Naive B cell (primary cell): ENCODE data around the gene CBX6. TPM values are rescaled to one million over a fixed set of nuclear protein-coding genes. Genes with fewer than 3 reads are reported as not detected.
"Not testable (repeated sequence)": the region's sequence is repeated elsewhere in the genome, so short reads cannot be mapped to it uniquely, and the experiment has no call there.

Source experiments
- ATAC-seq, 2 donors: fragments of 150-1000 bp; cut with Tn5 transposase; 2 replicates each; pipeline ENCODE4 v1.10.0; 2021; ENCODE audit warnings: low read depth in 2 of 2, mild to moderate bottlenecking in 2 of 2, moderate library complexity in 2 of 2
- DNase-seq: peaks from one replicate; pipeline ENCODE4 v3.0.0; 2022
- H3K27ac Mint-ChIP-seq, 6 donors: one replicate each; pipeline ENCODE4 v1.8.0; 2020 to 2022; ENCODE audit warnings: mild to moderate bottlenecking in 6 of 6, mixed read lengths in 6 of 6, moderate library complexity in 5 of 6, inconsistent platforms in 2 of 6
- H3K27me3 Mint-ChIP-seq, 3 donors: one replicate each; pipeline ENCODE4 v1.8.0; 2021 to 2022; ENCODE audit warnings: mixed read lengths in 3 of 3, mild to moderate bottlenecking in 1 of 3
- H3K36me3 Mint-ChIP-seq, 2 donors: one replicate each; pipeline ENCODE4 v1.8.0; 2020 to 2022; ENCODE audit warnings: mixed read lengths in 2 of 2, inconsistent platforms in 1 of 2, mild to moderate bottlenecking in 1 of 2
- H3K4me1 Mint-ChIP-seq, 3 donors: one replicate each; pipeline ENCODE4 v1.8.0; 2020 to 2022; ENCODE audit warnings: mixed read lengths in 3 of 3, inconsistent platforms in 1 of 3, mild to moderate bottlenecking in 1 of 3, moderate library complexity in 1 of 3
- H3K4me3 Mint-ChIP-seq, 8 donors: one replicate each; pipeline ENCODE4 v1.8.0; 2020 to 2022; ENCODE audit warnings: mild to moderate bottlenecking in 8 of 8, mixed read lengths in 8 of 8, moderate library complexity in 8 of 8, inconsistent platforms in 2 of 8
- H3K9me3 Mint-ChIP-seq, 7 donors: one replicate each; pipeline ENCODE4 v1.8.0; 2020 to 2022; ENCODE audit warnings: mixed read lengths in 7 of 7, mild to moderate bottlenecking in 5 of 7, inconsistent platforms in 2 of 7, moderate library complexity in 1 of 7
- polyA plus RNA-seq, 6 donors: library from polyadenylated mRNA; unstranded; fragments of 300-500 nt; fragmentation: Illumina TruSeq; gene quantifications; one replicate each; pipeline ENCODE4 v1.2.3, GENCODE V29; 2021; ENCODE audit warnings: low read depth in 6 of 6

Gene CBX6
- polyA plus RNA-seq, 6 donors from 2014 or later, result 1.1 to 5.0 (median 3.7) TPM

- Mint-ChIP-seq H3K27me3 (peaks cover 0 to 7% (median 0%) of the 10 kb centered on the region in 3 donors), H3K9me3 (no peaks in the 10 kb centered on the region), H3K4me3 (no peak overlapping the region), H3K4me1 (peaks cover 8 to 14% (median 12%) of the 10 kb centered on the region in 3 donors), H3K36me3 (no peaks in the 10 kb centered on the region), H3K27ac (peak overlapping the region in 2 of 6 donors; percentile 34 to 67)
- DNase-seq (no peak), ATAC-seq (no peak)
Observed at GRCh38 chr22:38862375-38863329, 9.4 kb downstream of the CBX6 start.

GRCh38 chr22:38861927-38862326, 10.1 kb downstream of the CBX6 start:
- Mint-ChIP-seq H3K4me1 (peaks cover 8 to 14% (median 10%) of the 10 kb centered on the region in 3 donors), H3K27ac (peak overlapping the region in 1 of 6 donors; percentile 54), H3K4me3 (no peak overlapping the region), H3K9me3 (no peaks in the 10 kb centered on the region), H3K27me3 (peaks cover 0 to 10% (median 0%) of the 10 kb centered on the region in 3 donors), H3K36me3 (no peaks in the 10 kb centered on the region)
- DNase-seq, result no peak
- ATAC-seq, result no peak

- no peak for DNase-seq
- Mint-ChIP-seq H3K4me3 (no peak overlapping the region), H3K36me3 (no peaks in the 10 kb centered on the region), H3K9me3 (no peaks in the 10 kb centered on the region), H3K4me1 (peaks cover 8 to 14% (median 10%) of the 10 kb centered on the region in 3 donors), H3K27me3 (peaks cover 0 to 16% (median 0%) of the 10 kb centered on the region in 3 donors), H3K27ac (peak overlapping the region in 1 of 6 donors; percentile 73)
- no peak for ATAC-seq
Observed at GRCh38 chr22:38861170-38861876, 10.7 kb downstream of the CBX6 start.

GRCh38 chr22:38860283-38861169, 11.5 kb downstream of the CBX6 start:
- Mint-ChIP-seq H3K9me3 (no peaks in the 10 kb centered on the region), H3K4me1 (peaks cover 4 to 14% (median 6%) of the 10 kb centered on the region in 3 donors), H3K4me3 (no peak overlapping the region), H3K27me3 (peaks cover 2 to 24% (median 2%) of the 10 kb centered on the region in 3 donors), H3K36me3 (no peaks in the 10 kb centered on the region), H3K27ac (peak overlapping the region in 2 of 6 donors; percentile 83 to 93)
- DNase-seq (no peak), ATAC-seq (no peak)

- H3K27me3 Mint-ChIP-seq, result peaks cover 6 to 30% (median 8%) of the 10 kb centered on the region in 3 donors
- H3K9me3 Mint-ChIP-seq, result no peaks in the 10 kb centered on the region
- peak overlapping the region in 1 of 6 donors; percentile 93 for H3K27ac Mint-ChIP-seq
- peaks cover 3 to 14% (median 4%) of the 10 kb centered on the region in 3 donors for H3K4me1 Mint-ChIP-seq
- DNase-seq (no peak), ATAC-seq (no peak)
- no peaks in the 10 kb centered on the region for H3K36me3 Mint-ChIP-seq
- H3K4me3 Mint-ChIP-seq, result no peak overlapping the region
Observed at GRCh38 chr22:38859581-38860282, 12.3 kb downstream of the CBX6 start.

GRCh38 chr22:38858492-38858891, 13.5 kb downstream of the CBX6 start:
- H3K36me3 Mint-ChIP-seq, result no peaks in the 10 kb centered on the region
- peaks cover 0 to 11% (median 4%) of the 10 kb centered on the region in 3 donors for H3K4me1 Mint-ChIP-seq
- H3K27me3 Mint-ChIP-seq, result peaks cover 8 to 35% (median 10%) of the 10 kb centered on the region in 3 donors
- H3K27ac Mint-ChIP-seq, result no peak overlapping the region
- no peak for DNase-seq
- no peak for ATAC-seq
- H3K4me3 Mint-ChIP-seq, result no peak overlapping the region
- no peaks in the 10 kb centered on the region for H3K9me3 Mint-ChIP-seq

GRCh38 chr22:38854476-38854875, 17.5 kb downstream of the CBX6 start:
- H3K9me3 Mint-ChIP-seq, ATAC-seq, H3K36me3 Mint-ChIP-seq, H3K4me1 Mint-ChIP-seq, H3K4me3 Mint-ChIP-seq, DNase-seq: not testable (repeated sequence)
- Mint-ChIP-seq H3K27me3 (peaks cover 19 to 59% (median 20%) of the 10 kb centered on the region in 3 donors), H3K27ac (peak overlapping the region in 1 of 6 donors; percentile 72)

GRCh38 chr22:38853883-38854282, 18.1 kb downstream of the CBX6 start:
- H3K36me3 Mint-ChIP-seq, DNase-seq, H3K4me1 Mint-ChIP-seq, H3K9me3 Mint-ChIP-seq, ATAC-seq: not testable (repeated sequence)
- Mint-ChIP-seq H3K27ac (peak overlapping the region in 1 of 6 donors; percentile 2), H3K27me3 (peaks cover 24 to 65% (median 26%) of the 10 kb centered on the region in 3 donors), H3K4me3 (peak overlapping the region in 1 of 8 donors; percentile 29)

GRCh38 chr22:38853196-38853651, 18.8 kb downstream of the CBX6 start:
- ATAC-seq, result no peak
- peaks cover 25 to 63% (median 26%) of the 10 kb centered on the region in 3 donors for H3K27me3 Mint-ChIP-seq
- H3K27ac Mint-ChIP-seq, result peak overlapping the region in 1 of 6 donors; percentile 2
- no peaks in the 10 kb centered on the region for H3K4me1 Mint-ChIP-seq
- H3K36me3 Mint-ChIP-seq, result no peaks in the 10 kb centered on the region
- no peak for DNase-seq
- H3K9me3 Mint-ChIP-seq, result no peaks in the 10 kb centered on the region
- H3K4me3 Mint-ChIP-seq, result no peak overlapping the region

- Mint-ChIP-seq H3K27ac (no peak overlapping the region), H3K36me3 (no peaks in the 10 kb centered on the region), H3K9me3 (no peaks in the 10 kb centered on the region), H3K4me1 (no peaks in the 10 kb centered on the region), H3K27me3 (peaks cover 29 to 63% (median 29%) of the 10 kb centered on the region in 3 donors), H3K4me3 (no peak overlapping the region)
- ATAC-seq (no peak), DNase-seq (no peak)
Observed at GRCh38 chr22:38852522-38852921, 19.5 kb downstream of the CBX6 start.

- Mint-ChIP-seq H3K9me3 (no peaks in the 10 kb centered on the region), H3K4me3 (no peak overlapping the region), H3K27me3 (peaks cover 37 to 67% (median 42%) of the 10 kb centered on the region in 3 donors), H3K27ac (peak overlapping the region in 1 of 6 donors; percentile 53), H3K4me1 (no peaks in the 10 kb centered on the region), H3K36me3 (no peaks in the 10 kb centered on the region)
- DNase-seq (no peak), ATAC-seq (no peak)
Observed at GRCh38 chr22:38850941-38851849, 20.8 kb downstream of the CBX6 start.
